PC-3 (cell line): Measurements from ENCODE around the gene JMJD6. TPM values are rescaled to one million over a fixed set of nuclear protein-coding genes. Genes with fewer than 3 reads are reported as not detected.

Experiments used
- ATAC-seq: fragments of 200-7000 bp; cut with Tn5 transposase; 2 replicates; pipeline ENCODE4 v1.9.1; 2020; ENCODE audit warnings: mild to moderate bottlenecking, moderate library complexity
- BruUV-seq: library from RNA; stranded (reverse); fragments of 400-500 nt; replicated peaks from 2 replicates; lab custom pipeline; 2021; lab: Mats Ljungman, UMichigan
- CTCF ChIA-PET: fragments of 300-600 bp; sonication (Branson Sonifier 250); formaldehyde crosslinking; loops from one replicate; lab custom pipeline; 2022; ENCODE audit warnings: antibody characterized with exemption; lab: Charles Lee
- POLR2A ChIA-PET: fragments of 300-600 bp; sonication (Branson Sonifier 250); formaldehyde crosslinking; loops from one replicate; lab custom pipeline; 2022; ENCODE audit warnings: antibody characterized with exemption; ENCODE audit not compliant: unreplicated experiment; lab: Charles Lee
- DNase-seq: peaks from one replicate; pipeline ENCODE4 v3.0.0-alpha.2; 2015
- H2AFZ ChIP-seq: fragments of 300-600 bp; sonication (generic); 2 replicates; pipeline ENCODE4 v1.6.0; 2016; ENCODE audit warnings: antibody characterized with exemption, low read length
- H3F3A ChIP-seq: fragments of 300-600 bp; sonication (generic); one replicate; pipeline ENCODE4 v1.6.0; 2017; ENCODE audit warnings: antibody characterized with exemption, low read length, control low read depth, mild to moderate bottlenecking; ENCODE audit not compliant: unreplicated experiment
- H3K27ac ChIP-seq: fragments of 300-600 bp; sonication (generic); 2 replicates; pipeline ENCODE4 v1.5.1; 2016; ENCODE audit warnings: mild to moderate bottlenecking, low read length
- H3K27me3 ChIP-seq: fragments of 300-600 bp; sonication (generic); 2 replicates; pipeline ENCODE4 v1.6.1; 2016; ENCODE audit warnings: low read length, mixed read lengths
- H3K36me3 ChIP-seq: fragments of 300-600 bp; sonication (generic); 2 replicates; pipeline ENCODE4 v1.6.1; 2016; ENCODE audit warnings: low read depth, mixed run types, low read length, mixed read lengths
- H3K4me1 ChIP-seq: fragments of 300-600 bp; sonication (generic); 2 replicates; pipeline ENCODE4 v1.5.1; 2016; ENCODE audit warnings: low read length; ENCODE audit not compliant: insufficient read depth
- H3K4me2 ChIP-seq: fragments of 300-600 bp; sonication (generic); 2 replicates; pipeline ENCODE4 v1.6.0; 2016; ENCODE audit warnings: low read length
- H3K4me3 ChIP-seq: fragments of 300-600 bp; sonication (generic); 2 replicates; pipeline ENCODE4 v1.5.1; 2016; ENCODE audit warnings: mild to moderate bottlenecking, low read length, mixed read lengths
- H3K79me2 ChIP-seq: fragments of 300-600 bp; sonication (generic); 2 replicates; pipeline ENCODE4 v1.6.1; 2017; ENCODE audit warnings: low read length, mixed read lengths
- H3K9ac ChIP-seq: fragments of 300-600 bp; sonication (generic); 2 replicates; pipeline ENCODE4 v1.6.0; 2016; ENCODE audit warnings: mild to moderate bottlenecking, low read length
- H3K9me2 ChIP-seq: fragments of 300-600 bp; sonication (generic); replicated peaks from 2 replicates; pipeline ENCODE4 v1.6.1; 2016; ENCODE audit warnings: mixed run types, low read length, mixed read lengths
- H3K9me3 ChIP-seq: fragments of 300-600 bp; sonication (generic); 2 replicates; pipeline ENCODE4 v1.6.1; 2016; ENCODE audit warnings: low read length, mixed read lengths
- H4K20me1 ChIP-seq: fragments of 300-600 bp; sonication (generic); 2 replicates; pipeline ENCODE4 v1.6.1; 2016; ENCODE audit warnings: low read length, mixed read lengths
- CTCF ChIP-seq: fragments of 300-600 bp; sonication (generic); conservative IDR thresholded peaks from 2 replicates; pipeline ENCODE4 v1.5.1; 2017; ENCODE audit warnings: antibody characterized with exemption, low read depth, mild to moderate bottlenecking, low read length
- EZH2 ChIP-seq: fragments of 300-600 bp; sonication (generic); IDR thresholded peaks from one replicate; pipeline ENCODE4 v1.6.1; 2017; ENCODE audit warnings: antibody characterized with exemption, mild to moderate bottlenecking, low read length; ENCODE audit not compliant: unreplicated experiment
- EZH2phosphoT487 ChIP-seq: fragments of 300-600 bp; sonication (generic); IDR thresholded peaks from 2 replicates; pipeline ENCODE4 v1.6.1; 2018; ENCODE audit warnings: mild to moderate bottlenecking, antibody characterized with exemption, low read length, borderline replicate concordance
- intact Hi-C: fragments of 100-400 bp; cut with micrococcal nuclease; formaldehyde crosslinking; loops from 2 replicates; pipeline ENCODE4 v1.9.0; 2023
- total RNA-seq: library from RNA; depleted of rRNA; stranded (reverse); fragments of >200 nt; gene quantifications from 2 replicates; pipeline ENCODE4 v1.2.3, GENCODE V29; 2014

JMJD6 gene
- total RNA-seq, 1 experiment from 2014 or later = 39.0 TPM

- no TSS peak for BruUV-seq
- ChIA-PET CTCF (interaction anchor here (0.9 kb wide), 1 partner anchor 21 kb away, joined by 3 read pairs; no protein-coding TSS in a partner anchor), POLR2A (interaction anchor here (0.6 kb wide), 1 partner anchor 526 kb away, joined by 5 read pairs; no protein-coding TSS in a partner anchor)
- no peak overlapping the region for H3K27ac ChIP-seq
- H3K36me3 ChIP-seq = no peaks in the 10 kb centered on the region
- no peaks in the 10 kb centered on the region for H3K9me3 ChIP-seq
- TF ChIP-seq EZH2phosphoT487 (no peak), CTCF (no peak), EZH2 (no peak)
- H3K9me2 ChIP-seq = no peaks in the 10 kb centered on the region
- H3K4me2 ChIP-seq = no peak overlapping the region
- no peak overlapping the region for H2AFZ ChIP-seq
- H3K4me1 ChIP-seq = peaks cover 3% of the 10 kb centered on the region
- intact Hi-C loops = no loop called here
- no peaks in the 10 kb centered on the region for H3K27me3 ChIP-seq
- H3F3A ChIP-seq = no peaks in the 10 kb centered on the region
- no peak overlapping the region for H3K9ac ChIP-seq
- H3K79me2 ChIP-seq = peaks cover 12% of the 10 kb centered on the region; the same call in 1 of the 2 replicates
- no peak overlapping the region for H3K4me3 ChIP-seq
- DNase-seq (no peak), ATAC-seq (no peak)
- H4K20me1 ChIP-seq = no peaks in the 10 kb centered on the region
These were observed 24.3 kb downstream of the JMJD6 start for GRCh38 chr17:76702076-76702475.

- CTCF ChIA-PET = interaction anchor here (0.9 kb wide), 1 partner anchor 20 kb away, joined by 3 read pairs; no protein-coding TSS in a partner anchor
- POLR2A ChIA-PET = no interaction called here
- H3K9ac ChIP-seq = no peak overlapping the region
These were observed 24.9 kb downstream of the JMJD6 start for GRCh38 chr17:76701471-76701967.

More at GRCh38 chr17:76701471-76701967, 24.9 kb downstream of the JMJD6 start:
- H3K36me3 ChIP-seq = no peaks in the 10 kb centered on the region
- no peaks in the 10 kb centered on the region for H4K20me1 ChIP-seq
- DNase-seq (no peak), ATAC-seq (no peak)
- no peak overlapping the region for H2AFZ ChIP-seq
- no peaks in the 10 kb centered on the region for H3K9me2 ChIP-seq
- no peaks in the 10 kb centered on the region for H3K9me3 ChIP-seq
- H3F3A ChIP-seq = no peaks in the 10 kb centered on the region
- intact Hi-C loops = no loop called here
- no peaks in the 10 kb centered on the region for H3K27me3 ChIP-seq
- no peak overlapping the region for H3K27ac ChIP-seq
- H3K4me1 ChIP-seq = peaks cover 9% of the 10 kb centered on the region
- no TSS peak for BruUV-seq
- TF ChIP-seq EZH2phosphoT487 (no peak), EZH2 (no peak), CTCF (no peak)
- no peak overlapping the region for H3K4me2 ChIP-seq
- 0 out of 2 replicates have a peak, but pooled peaks cover 7% of the 10 kb centered on the region for H3K79me2 ChIP-seq
- no peak overlapping the region for H3K4me3 ChIP-seq
